ENCODE measurements around the gene MICU1.
"Not testable (repeated sequence)": the region's sequence is repeated elsewhere in the genome, so short reads cannot be mapped to it uniquely, and the experiment has no call there.

The MICU1 gene

DNA sequence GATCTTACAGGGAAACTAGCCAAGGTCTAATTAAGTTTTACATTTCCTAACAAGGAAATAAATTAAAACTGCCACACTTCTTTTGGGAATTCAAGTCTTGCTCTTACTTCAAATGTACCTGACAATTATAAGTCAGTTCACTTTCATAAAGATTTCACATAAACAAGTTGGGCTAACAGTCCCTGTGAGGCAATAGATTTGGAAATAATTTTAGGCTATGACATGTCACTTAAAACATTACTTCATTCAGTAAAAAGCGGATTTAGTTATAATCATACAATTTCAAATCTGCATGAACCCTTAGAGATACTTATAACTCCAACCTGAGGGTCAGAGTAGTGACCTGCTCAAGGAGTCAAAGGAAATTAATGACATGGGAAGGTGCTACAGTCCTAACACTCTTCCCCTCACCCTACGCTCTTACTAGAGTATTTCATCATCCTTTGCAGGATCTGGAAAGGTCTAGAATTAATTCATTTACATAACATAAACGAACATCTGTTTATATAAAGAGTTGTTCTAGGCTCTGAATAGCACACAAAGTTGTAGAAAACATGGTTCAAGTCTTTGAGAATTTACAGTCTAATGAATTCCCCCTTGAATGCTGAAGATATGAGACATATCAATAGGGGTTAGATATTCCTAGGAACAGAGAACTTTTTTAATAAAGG lies 238.8 kb downstream of the MICU1 start:
- DNase-seq (ENCODE audit: low read depth), result no peak

DNA sequence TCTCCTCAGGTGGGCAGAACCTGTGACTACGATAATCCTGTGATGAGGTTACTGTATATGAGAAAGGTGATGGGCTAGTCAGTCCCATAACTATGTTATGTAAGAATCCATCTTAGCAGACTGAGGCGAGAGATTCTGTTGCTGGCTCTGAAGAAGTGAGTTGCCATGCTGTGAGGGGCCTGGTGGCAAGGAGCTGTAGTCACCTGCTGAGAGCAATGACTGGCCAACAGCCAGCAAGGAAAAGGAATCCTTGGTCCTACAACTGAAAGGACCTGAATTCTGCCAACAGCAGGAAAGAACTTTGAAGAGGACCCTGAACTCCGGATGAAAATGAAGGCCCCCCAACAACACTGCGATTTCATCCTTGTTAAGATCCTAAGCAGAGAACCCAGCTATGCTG lies 240.2 kb downstream of the MICU1 start:
- no peak for DNase-seq (ENCODE audit: low read depth)

DNA sequence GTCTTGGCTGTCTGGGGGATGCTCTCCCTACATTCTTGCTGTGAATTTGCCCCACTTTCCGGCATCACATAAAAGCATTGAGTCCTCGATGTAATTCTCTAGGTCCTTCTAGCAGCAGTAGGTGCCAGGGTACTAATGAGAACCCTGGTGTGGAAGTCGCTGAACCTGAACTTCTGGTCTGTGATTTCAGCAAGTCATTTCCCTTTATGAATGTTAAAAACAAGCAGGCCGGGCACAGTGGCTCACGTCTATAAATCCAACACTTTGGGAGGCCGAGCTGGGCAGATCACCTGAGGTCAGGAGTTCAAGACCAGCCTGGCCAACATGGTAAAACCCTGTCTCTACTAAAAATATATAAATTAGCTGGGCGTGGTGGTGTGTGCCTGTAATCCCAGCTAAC lies 240.9 kb downstream of the MICU1 start:
- not testable (repeated sequence) for DNase-seq (ENCODE audit: low read depth)

DNA sequence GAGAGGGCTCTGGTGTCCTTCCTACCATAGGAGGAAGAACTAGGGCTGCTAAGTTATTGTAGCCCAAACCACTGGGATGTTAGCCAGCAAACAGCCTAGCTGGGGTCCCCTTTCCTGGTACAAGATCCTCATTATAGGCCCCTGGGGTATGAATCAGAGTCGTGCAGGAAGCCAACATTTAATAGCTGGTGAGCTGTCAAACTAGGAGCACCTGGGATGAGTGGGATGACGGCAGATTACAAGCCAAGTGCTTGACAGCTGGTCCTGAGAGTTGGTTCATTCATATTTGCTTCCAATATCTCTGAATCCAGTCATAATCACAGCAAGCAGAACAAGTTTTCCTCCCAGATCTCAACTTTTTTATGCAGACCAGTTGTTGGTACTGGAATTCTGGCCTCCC lies 246.1 kb downstream of the MICU1 start:
- no peak for DNase-seq (ENCODE audit: low read depth)

DNA sequence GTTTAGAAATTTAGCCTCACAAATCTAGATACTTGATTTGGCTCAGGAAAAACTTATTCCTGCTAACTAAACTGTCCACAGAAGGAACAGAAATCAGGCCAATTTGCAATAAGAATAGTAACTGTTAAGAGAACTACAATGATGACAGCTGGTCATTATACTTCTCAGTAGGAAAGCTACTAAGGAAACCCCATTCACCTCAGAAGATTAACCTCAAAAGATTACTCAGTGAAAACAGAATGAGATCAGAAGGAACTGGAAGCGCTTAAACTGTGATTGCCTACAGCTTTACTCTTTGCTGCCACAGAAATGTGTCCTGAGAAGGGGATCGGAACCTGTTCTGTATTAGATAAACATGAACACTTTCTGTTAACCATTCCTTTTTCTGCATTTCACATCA lies 246.8 kb downstream of the MICU1 start:
- DNase-seq (ENCODE audit: low read depth), result no peak

DNA sequence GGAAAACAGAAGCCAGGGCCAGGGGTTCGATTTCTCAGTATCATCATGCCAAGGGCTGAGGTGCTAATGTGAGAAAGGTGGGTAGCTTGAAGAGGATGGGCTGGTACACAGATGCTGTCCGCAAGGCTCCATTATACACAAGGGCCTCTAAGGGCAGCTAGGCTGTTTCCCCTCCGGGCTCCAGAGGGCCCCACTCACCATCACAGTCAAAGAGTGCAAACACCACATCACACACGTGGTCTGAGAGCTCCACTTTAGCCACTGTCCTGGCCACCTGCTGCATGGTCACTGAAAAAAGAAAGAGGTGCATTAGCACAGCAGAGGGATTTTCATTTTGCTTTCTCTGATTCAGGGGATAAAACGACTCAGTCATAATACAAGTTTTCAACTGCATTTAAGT lies 250.3 kb downstream of the MICU1 start:
- no peak for DNase-seq (ENCODE audit: low read depth)

DNA sequence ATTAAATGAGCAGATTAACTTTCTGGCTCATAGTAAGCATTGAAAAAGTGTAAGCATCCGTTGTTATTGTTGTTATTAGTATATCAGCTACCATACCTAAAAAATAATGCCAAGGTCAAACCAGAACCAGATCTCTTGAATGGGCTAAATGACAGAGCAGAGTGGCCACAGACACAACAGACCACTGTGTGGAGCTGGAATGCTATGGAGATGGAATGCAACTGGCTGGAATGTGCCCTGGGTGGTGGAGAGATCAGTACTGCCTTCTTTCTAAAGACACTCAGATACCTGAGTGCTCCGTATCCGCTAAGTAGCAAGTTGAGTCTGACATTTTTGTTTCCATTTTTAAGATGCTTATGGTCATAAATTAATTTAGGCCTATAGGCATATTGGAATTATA lies 250.7 kb downstream of the MICU1 start:
- DNase-seq (ENCODE audit: low read depth), result no peak

DNA sequence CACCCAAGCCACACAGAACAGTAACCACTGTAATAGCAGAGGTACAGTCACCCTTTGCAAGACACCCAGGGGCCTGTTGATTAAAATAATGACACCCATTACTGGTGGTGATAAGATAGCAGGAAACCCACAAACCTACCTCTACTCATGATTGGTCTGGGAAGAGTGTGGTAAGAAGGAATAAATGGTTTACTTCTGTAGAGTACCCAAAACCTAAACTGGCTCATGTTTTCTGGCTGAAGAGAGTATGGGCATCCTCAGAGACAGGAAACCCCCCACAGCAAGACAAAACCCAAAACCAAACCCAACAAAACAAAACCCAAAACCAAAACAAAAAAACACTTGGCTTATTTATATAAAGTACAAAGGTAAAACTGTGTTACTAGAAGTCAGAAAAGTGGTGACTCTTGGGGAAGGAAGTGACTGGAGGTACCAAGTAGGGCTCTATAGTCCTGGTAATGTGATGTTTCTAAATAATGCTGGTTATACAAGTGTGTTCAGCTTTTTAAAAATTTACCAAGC lies 255.6 kb downstream of the MICU1 start:
- no peak for DNase-seq (ENCODE audit: low read depth)

DNA sequence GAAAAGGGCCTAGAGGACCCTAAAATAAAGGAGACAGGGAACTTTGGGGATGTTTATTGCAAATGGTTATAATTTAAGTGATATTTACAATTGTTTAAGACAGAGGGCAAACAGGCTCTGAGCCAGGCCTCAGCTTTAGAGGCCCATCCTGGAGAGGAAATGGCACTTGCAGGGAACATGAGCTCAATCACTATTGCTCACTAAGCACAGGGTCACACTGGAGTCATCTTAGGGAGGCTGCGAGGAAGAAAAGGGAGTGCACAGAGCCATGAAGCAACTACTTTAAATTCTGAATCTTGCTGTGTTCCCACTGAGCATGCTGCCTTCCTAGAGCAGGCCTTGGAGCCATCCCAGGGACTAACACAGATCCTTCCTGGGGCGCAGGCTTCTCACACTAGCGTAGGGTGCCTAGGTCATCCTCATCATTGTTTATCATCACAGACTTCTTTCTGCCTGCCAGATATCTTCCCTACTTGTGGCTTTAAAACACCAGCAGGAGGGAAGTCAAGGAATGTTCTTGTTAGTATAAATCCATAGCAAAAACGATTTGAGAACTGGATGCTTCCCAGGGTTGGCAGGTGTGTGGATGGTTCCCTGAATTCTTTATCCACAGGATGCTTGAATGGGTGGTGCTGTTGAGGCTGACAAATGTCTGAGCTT lies 258.4 kb downstream of the MICU1 start:
- no peak for DNase-seq (ENCODE audit: low read depth)

GRCh38 chr10:72365106-72365895 lies 260.6 kb downstream of the MICU1 start:
- DNase-seq (ENCODE audit: low read depth), result no peak

- peak; percentile 86 for DNase-seq (ENCODE audit: low read depth)
Observed at GRCh38 chr10:72364239-72364777, 261.6 kb downstream of the MICU1 start.

DNA sequence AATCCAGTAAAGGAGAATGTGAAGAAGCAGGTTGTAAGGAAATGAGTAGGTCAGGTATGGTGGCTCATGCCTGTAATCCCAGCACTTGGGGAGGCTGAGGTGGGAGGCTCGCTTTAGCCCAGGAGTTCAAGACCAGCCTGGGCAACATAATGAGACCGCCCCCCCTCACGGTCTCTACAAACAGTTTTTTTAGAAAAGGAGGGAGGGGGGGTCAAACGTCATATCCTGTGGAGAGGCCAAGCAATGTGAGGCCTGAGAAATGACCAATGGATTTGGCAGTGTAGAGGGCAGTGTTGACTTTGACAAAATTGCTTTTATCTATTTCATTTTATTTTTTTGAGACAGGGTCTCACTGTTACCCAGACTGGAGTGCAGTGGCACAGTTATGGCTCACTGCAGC lies 268.9 kb downstream of the MICU1 start:
- no peak for DNase-seq (ENCODE audit: low read depth)

DNA sequence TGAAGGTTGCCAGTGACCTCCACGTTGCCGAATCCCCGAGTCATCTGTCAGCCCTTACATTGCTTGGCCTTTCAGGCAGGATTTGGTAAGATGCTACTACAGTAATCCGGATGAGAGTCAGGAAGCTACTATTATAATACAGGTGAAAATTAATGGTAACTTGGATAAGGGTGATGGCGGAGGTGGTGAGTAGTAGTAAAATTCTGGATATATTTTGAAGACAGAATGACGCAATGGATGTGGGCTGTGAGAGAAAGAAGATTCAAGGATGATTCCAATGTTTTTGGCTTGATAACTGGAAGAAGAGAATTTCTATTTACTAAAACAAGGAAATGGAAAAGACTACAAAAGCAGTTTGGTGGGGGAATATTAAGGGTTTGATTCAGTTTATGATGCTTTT lies 269.8 kb downstream of the MICU1 start:
- no peak for DNase-seq (ENCODE audit: low read depth)

DNA sequence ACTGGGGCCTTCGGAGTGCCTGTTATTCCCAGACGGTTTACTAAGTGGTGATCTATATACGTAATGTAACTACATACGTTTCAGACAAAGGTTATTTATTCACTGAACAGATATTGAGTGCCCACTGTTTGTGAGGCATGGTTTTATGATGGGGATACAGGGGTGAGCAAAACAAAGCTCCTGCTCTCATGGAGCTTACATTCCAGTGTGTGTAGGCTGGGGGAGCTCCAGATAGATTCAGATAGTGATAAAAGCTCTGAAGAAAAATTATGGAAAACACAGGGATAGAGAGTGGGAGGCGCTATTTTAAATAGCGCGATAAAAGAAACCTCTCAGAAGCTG lies 270.7 kb downstream of the MICU1 start:
- no peak for DNase-seq (ENCODE audit: low read depth)

DNA sequence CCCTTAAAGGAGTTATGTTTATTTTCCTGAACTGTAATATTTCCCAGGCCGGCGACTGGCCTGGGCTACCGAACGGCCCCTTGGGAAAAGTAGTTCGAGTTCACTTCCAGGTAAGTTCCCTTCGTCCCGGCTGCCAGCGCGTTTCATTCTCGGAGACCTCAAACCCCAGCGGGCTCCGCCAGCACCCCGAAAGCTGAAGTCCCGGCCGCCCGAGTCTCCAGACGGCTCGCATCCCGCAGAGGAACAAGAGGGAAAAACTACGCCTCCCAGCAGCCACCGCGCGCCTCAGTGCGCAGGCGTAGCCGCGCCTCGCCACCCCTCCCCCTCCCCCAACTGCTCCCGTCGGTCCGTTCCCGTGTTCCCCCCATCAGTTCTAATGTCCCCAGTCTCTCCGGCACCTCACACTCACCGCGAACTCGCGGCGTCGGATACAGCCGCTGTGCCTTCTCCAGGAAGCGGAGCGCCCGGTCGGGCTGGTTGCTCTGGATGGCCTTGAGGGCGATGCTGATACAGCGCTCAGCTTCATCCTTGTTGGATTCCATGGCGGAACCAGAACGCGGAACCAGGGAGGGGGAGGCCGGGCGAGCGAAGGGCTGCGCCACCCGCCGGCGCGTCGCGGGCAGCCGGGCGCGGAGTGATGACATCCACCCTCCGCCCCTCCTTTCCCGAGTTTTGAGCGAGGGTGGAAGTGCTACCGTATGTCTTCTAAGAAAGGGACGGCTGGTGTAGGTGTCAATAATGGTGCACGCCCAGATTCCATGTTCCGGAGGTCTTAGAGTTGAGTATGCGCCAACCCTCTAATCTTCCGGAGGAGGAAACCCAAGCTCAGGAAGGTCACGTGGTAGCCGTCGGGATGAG lies 271.3 kb downstream of the MICU1 start, which contains the start of gene DNAJB12:
DNAJB12 (minus strand) TSS at position 564 of the 858 bp plus-strand sequence; CDS start at position 542, 22 bp downstream.
- peak; percentile 89 for DNase-seq (ENCODE audit: low read depth)

DNA sequence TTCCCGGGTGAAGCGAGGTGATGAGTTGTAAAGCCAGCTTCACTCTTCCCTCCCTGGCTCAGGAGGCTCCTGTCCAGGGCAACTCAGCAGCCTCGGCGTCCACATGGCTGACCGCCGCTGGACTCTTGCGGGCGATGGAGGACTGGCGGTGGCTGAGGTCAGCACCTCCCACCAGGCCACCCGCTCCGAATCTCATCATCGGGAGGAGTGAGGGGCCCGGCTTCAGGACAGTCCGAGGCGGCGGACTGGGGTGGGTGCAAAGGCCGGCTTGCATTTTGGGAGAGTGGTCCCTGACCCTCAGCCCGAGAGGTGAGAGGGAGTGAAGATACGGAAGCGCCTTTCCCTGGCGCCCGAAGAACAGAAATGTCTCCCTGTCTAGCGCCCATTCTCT lies 271.9 kb downstream of the MICU1 start:
- no peak for DNase-seq (ENCODE audit: low read depth)

DNA sequence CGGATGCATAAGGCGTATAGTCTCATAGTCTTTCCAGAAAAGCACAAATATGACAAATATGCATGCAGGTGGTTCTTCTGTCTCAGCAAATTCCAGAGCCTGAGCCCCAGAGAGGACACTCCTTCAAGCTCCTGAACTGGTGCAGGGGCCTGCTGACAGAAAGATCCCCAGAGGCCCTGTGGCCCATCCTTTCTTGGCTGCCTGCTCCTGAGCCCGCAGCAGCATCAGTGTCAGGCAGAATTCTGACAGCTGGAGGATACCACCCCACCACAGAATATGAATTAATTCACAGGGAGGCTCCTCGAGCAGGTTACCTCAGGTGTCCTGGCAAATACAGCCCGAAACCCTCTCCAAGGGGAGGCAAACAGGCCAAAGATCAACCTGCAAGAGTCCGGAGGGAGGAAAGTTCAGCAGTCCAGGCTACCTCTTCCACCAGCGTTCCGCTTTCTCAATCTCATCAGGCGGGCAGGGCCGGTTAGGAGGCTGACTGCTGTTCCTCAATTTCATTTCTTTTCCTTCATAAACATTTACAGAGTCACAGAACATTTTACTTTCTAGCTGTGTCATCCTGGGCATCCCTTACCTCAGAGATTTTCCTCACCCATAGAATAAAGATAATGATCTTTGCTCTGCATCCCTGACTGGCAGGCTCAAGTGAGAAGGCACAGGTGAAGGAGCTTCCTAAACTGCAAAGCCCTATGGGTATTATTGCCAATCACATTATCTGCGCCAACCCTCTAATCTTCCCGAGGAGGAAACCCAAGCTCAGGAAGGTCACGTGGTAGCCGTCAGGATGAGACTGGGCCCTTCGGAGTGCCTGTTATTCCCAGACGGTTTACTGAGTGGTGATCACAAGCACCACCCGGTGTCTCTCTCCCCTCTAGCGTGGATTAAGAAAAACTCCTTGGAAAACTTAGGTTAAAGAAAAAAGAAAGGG lies 272.6 kb downstream of the MICU1 start:
- no peak for DNase-seq (ENCODE audit: low read depth)

- DNase-seq (ENCODE audit: low read depth), result no peak
Observed at GRCh38 chr10:72351479-72351878, 274.4 kb downstream of the MICU1 start.

GRCh38 chr10:72349438-72349837 lies 276.4 kb downstream of the MICU1 start:
- no peak for DNase-seq (ENCODE audit: low read depth)

DNA sequence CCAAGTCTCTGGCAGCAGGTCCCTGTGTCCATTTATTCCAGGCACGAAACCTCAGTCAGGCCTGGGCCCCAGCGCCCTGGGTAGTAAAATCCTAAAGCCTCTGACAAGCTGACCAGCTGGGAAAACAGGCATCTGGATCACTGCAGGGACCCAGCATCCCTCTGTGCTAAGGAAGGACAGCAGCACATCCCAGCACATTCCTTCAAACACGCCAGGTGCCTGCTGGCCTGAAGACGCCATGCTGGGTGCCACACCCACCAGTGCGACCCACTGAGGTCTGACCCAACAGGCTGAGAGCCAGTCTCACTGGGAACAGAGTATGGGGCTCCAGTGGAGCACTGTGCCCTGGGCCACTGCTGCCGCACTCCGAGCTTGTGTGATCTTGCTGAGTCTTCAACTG lies 277.6 kb downstream of the MICU1 start:
- DNase-seq (ENCODE audit: low read depth), result no peak

- not testable (repeated sequence) for DNase-seq (ENCODE audit: low read depth)
Observed at GRCh38 chr10:72346117-72346516, 279.8 kb downstream of the MICU1 start.

All from non-pigmented ciliary epithelial cell (primary cell).